A673 (cell line): Measurements from ENCODE around the gene TLE1.

ENCODE experiments used
- CTCF ChIP-seq: fragments of 300-800, 200-600 bp; sonication (generic); conservative IDR thresholded peaks from 2 replicates; pipeline ENCODE4 v1.5.1; 2017; ENCODE audit warnings: low read depth, mild to moderate bottlenecking, antibody characterized with exemption, low read length, moderate library complexity, mixed read lengths
- EZH2 ChIP-seq: fragments of 200-600 bp; sonication (generic); IDR thresholded peaks from 2 replicates; pipeline ENCODE4 v1.6.1; 2017; ENCODE audit warnings: borderline replicate concordance, low read depth, mild to moderate bottlenecking, mixed read lengths, antibody characterized with exemption, low read length; ENCODE audit not compliant: poor library complexity, severe bottlenecking

GRCh38 chr9:81628897-81629296, 60.5 kb downstream of the TLE1 start:
- TF ChIP-seq CTCF (no peak), EZH2 (no peak)
